ENCODE measurements around the gene NPHP4.
"Not testable (repeated sequence)": the region's sequence is repeated elsewhere in the genome, so short reads cannot be mapped to it uniquely, and the experiment has no call there.

The NPHP4 gene

GRCh38 chr1:6022193-6022592 is 30.0 kb upstream of the NPHP4 start:
- no peak for DNase-seq

GRCh38 chr1:6019166-6019845 is 27.1 kb upstream of the NPHP4 start:
- no peak for DNase-seq

DNA sequence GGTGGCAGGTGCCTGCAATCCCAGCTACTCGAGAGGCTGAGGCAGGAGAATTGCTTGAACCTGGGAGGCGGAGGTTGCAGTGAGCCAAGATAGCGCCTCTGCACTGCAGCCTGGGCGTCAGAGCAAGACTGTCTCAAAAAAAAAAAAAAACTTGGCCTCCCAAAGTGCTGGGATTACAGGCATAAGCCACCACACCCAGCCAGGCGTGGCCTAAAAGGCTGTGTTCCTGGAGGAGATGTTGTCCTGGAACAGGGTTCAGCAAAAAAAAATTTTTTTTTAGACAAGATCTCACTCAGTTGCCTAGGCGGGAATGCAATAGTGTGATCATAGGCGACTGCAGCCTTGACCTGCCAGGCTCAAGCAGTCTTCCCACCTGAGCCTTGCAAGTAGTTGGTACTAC is 25.4 kb upstream of the NPHP4 start:
- DNase-seq: not testable (repeated sequence)

DNA sequence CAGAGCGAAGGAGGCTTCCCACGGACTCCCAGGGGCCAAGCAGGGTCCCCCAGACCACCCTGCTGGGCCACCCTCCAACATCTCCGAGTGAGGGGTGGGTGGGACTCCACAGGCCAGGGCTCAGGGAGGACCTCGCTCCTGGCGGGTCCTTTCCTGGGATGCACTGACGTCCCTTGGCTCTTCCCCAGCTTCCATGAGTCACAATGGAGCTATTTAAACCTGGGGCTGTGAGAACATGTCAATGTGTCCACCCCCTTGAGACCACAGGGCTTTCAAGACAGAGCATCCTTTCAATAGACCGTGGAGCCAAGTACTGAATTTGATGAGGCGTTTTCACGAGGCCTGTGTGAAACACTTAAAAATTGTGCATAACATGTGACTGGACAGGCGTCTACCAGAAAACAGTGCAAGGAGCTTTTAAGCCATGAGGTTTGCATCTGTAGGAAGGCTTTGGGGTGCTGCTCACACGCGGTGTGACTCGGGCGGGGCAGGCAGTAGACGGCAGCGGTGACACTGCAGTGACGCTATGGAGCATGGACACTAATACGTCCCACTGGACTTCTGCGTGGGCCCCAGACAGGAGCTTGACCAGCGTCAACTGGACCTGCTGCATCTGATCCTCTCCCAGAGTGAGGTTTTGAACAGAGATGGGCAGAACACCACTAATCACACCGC is 24.1 kb upstream of the NPHP4 start:
- DNase-seq: no peak

DNA sequence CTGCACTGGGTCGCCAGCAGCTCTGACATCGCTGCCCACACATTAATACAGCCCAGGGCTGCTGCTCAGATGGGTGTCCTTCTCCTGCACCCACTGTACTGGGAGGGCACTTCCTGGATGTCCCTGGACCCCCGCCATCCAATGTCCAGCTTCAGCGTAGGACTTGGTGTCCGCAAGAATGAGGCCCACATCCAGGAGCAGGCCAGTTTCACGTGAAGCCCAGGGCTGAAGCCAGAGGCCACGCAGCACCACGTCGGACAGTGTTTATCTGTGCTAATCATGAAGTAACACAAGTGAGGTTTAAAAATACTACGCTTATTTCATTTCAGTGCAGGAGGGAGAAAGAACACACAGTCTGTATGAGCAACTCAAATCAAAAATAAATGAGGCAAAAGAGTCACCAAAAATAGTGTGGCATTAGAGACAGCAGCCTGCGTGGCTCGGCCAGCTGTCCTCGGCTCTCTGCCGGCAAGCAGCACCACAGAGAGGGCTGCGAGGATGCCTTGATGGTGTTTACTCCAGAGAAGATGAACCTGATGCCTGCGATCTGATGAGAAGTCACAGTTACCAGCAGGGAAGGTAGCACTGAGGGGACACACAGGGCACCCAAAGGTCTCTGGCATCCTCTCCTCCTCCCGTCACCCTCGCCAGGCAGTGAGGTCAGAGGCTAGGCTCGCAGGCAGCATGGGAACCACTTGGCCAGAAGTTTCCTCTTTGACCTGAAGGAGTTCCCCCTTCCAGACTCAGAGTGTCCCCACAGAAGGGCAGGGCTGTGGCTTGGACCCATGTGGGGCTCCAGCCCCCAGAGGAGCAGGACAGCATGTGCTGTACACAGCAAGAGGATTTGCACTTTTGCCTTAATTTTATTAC is 22.1 kb upstream of the NPHP4 start:
- DNase-seq: no peak

GRCh38 chr1:6013491-6013890 is 21.3 kb upstream of the NPHP4 start:
- DNase-seq: no peak

DNA sequence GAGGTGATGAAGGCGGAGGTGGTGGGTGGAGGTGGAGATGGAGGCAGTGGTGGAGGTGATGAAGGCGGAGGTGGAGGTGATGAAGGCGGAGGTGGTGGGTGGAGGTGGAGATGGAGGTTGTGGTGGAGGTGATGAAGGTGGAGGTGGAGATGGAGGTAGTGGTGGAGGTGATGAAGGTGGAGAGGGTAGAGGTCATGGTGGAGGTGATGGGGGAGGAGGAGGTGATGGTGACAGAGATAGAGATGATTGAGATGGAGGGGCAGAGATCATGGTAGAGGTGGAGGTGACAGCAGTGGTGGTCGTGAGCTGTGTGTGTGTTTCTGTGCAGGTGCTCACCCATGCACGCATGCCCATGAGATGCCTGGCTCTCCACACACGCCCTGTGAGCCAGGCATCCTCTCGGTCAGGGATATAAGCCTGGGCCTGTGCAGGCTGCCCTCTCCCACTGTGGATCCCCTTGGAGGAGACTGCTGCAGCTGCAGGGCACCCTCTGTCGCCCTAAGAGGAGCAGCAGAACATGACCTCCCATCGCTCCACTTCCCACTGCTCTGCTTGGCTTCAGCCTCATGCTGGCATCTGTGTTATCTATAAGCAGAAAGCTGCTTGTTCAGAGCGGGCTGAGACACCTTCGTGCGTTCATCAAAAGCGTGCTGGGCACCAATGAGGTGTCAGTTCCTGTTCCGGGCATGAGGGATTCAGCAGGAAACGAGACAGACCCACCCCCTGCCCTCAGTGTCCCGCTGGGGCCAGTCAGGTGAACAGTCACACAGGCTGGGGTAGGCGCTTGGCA is 20.5 kb upstream of the NPHP4 start:
- DNase-seq: no peak

DNA sequence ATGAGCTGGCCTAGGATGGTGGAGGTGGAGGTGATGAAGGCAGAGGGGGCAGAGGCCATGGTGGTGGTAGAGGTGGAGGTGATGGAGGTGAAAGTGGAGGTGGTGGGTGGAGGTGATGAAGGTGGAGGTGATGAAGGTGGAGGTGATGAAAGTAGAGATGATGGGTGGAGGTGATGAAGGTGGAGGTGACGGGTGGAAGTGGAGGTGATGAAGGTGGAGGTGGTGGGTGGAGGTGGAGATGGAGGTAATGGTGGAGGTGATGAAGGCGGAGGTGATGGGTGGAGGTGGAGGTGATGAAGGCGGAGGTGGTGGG is 19.7 kb upstream of the NPHP4 start:
- DNase-seq: no peak

GRCh38 chr1:6011161-6011945 is 19.1 kb upstream of the NPHP4 start:
- no peak for DNase-seq

DNA sequence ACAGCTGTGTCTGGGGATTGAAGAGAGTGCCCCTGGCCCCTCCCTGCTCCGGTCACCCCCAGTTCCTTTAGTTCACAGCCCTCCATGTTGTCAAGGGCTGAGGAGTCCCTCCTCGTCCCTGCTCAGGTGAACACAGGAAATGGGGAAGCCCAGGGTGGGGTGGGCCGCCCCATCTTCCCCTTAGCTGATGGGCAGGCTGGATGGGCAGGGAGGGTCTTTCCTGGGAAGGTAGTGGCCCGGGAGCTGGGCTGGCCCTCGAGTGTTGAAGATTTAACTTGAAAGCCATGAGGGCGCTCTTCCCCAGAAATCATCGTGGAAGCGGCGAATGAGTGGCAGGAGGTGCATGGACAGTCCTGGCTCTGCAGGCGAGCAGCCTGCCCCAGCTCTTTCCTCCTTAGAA is 18.3 kb upstream of the NPHP4 start:
- no peak for DNase-seq

DNA sequence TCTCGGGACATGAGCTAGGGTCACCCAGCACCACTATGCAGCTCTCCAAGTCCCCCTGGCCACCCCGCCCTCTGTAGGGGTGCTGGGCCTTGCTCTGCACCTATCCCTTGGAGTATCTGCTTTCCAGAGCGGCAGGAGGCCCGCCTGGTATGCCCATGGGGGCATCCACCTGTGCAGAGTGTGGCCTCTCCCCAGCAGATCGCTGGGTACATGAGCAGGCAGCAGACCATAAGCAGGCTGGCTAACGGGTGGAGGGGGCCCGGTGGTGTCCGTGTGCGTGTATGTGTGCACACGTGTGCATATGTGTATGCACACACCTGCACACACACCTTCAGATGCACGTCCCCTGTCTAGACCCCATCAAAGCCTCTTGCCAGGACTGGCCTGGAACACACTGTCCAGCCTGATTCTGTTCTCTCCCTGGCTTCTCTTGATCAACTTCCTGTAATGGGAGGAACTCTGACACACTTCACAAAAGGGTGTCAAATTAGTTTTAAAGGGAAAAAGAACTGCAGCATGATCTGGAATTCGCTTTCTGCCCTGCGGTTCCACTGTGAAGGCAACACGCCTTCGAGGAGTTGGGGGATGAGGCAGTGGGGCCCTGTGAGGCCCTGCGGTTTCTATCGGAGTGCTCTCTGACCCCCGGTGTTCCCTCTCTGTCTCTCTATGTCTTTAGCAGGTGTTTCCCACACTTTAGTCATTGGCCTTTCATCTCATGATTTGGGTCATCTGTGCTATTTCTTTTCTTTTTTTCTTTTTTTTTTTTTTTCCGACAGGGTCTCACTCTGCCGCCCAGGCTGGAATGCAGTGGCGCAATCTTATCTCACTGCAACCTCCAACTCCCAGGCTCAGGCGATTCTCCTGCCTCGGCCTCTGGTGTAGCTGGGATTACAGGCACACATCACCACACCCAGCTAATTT is 17.2 kb upstream of the NPHP4 start:
- DNase-seq: no peak

DNA sequence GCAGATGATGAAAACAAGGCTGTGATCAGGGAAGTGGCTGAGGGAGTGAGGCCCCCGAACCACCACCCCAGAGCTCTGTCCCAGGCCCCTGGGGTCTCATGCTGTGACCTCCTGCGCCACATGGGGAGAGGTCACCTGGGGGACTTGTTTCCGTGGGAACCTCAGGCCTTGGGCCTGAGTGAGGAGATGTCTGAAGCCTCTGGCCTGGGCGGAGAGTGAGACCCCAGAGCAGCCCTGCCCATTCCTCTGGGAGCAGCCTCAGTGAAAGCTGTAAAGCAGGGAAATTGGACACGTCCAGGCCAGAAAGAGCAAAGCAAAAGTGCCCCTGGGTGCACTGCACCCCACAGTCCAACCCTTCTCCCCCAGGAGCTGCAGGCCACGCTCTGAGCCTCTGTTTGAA is 16.5 kb upstream of the NPHP4 start:
- DNase-seq: no peak

GRCh38 chr1:6008084-6008415 is 15.8 kb upstream of the NPHP4 start:
- no peak for DNase-seq

GRCh38 chr1:6007318-6008083 is 15.3 kb upstream of the NPHP4 start:
- DNase-seq: no peak

- no peak for DNase-seq
These were observed 14.7 kb upstream of the NPHP4 start for GRCh38 chr1:6006882-6007281.

- DNase-seq: no peak
These were observed 13.2 kb upstream of the NPHP4 start for GRCh38 chr1:6005276-6005917.

GRCh38 chr1:6004412-6005123 is 12.3 kb upstream of the NPHP4 start:
- DNase-seq: no peak

- no peak for DNase-seq
These were observed 11.6 kb upstream of the NPHP4 start for GRCh38 chr1:6003568-6004411.

Data from KG1 (cell line).